GM18873 (cell line): ENCODE data around the gene KCNQ5.

Experiments
- ATAC-seq: cut with Tn5 transposase; IDR thresholded peaks from one replicate; pipeline ENCODE4 v1.9.1; 2021; ENCODE audit warnings: mild to moderate bottlenecking, moderate library complexity, moderate number of reproducible peaks; ENCODE audit not compliant: unreplicated experiment, low FRiP score

Gene KCNQ5

DNA sequence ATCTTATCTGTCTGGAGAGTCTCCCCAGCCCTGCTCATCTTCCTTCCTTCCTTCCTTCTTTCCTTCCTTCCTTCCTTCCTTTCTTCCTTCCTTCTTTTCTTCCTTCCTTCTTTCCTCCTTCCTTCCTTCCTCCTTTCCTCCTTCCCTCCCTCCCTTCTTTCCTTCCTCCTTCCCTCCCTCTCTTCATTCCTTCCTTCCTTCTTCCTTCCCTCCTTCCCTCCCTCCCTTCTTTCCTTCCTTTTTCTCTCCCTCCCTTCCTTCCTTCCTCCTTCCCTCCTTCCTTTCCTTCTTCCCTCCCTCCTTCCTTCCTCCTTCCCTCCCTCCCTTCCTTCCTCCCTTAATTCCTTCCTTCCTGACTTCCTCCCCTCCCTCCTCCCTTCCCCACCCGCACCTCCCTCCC lies 319.4 kb downstream of the KCNQ5 start:
- ATAC-seq: no peak

DNA sequence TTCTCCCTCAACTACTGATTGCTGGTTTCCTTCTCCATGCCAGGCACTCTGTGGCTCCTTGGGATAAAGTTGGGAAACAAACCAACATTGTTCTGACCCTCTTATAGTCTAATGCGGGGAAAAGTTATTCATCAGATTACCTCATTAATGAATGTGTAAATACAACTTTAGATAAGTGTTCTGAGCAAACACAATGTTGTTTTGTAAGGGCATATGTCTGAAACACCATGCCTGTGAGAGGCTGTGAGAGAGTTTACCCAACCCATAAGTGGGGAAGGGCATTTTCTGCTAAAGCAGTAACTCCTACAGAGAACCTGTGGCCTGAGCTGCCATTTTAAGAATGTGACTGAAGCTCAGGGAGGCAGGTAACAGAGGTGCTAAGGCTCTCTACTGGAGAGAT lies 319.9 kb downstream of the KCNQ5 start:
- no peak for ATAC-seq

DNA sequence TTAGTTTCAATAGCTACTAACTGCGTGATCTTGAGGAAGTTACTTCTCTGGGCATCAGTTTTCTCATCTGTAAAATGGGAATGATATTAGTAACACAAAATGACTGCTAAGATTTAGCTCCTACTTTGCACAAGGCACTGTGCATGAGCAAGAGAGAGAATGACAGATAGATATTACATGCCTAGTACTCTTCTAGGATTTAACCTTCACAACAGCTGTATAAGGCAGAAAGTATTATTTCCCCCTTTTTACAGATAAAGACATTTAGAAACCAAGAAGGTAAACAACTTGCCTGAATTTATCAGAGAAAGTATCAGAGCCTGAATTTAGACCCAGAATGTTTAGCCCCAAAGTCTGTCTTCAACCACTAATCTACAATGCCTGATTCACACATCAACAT lies 321.8 kb downstream of the KCNQ5 start:
- no peak for ATAC-seq

DNA sequence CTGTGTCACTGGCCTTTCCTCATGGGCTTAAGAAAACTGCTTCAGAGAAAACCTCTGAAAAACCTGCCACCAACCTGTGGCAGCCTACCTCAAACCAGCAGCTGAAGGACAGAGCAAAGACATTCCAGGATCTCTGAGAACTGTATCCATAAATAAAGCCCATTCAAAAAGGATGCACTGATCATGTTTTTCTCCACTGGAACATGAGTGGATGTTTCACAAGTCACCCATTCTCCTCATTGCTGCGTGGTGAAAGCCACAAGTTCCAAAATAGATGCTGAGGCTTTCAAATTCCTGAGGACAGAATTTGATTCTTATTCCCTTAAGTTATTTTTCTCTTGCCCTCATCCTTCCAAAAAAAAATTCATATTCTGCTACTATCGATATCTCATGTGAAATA lies 322.8 kb downstream of the KCNQ5 start:
- ATAC-seq: no peak

DNA sequence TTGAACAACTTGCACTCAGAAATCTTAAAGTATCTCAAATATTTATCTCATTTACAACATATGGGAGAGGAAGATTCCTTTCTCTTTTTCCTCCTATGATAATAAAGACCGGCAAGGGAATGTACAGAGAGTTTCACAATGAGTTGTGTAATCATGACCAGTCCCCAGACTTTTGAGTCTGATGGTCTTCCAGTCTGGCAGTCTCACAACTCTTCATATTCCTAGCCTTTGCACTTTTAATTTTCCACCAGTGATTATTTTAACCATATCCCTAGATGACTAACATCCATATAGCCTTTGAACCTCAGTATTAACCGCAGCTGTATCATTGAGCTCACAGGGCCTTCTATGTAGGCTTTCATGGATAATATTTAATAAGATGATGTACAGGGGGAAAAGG lies 324.9 kb downstream of the KCNQ5 start:
- ATAC-seq: no peak

DNA sequence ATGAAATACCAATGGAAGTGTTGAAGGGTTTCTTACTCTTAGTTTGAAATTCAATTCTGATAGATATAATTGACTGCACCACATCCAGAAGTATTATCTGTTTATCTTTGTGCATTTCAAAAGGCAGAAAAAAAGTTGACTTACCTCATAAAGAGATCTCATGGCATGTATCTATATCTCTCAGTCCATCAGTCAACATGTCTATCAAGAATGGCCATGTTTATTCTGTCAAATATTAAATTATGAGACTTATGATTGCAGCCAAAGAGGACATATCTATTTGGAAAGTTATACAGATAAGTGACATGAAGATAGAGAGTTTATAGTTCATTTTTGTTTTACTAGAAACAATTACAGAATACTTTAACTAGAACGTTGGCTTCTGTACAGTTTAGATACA lies 325.7 kb downstream of the KCNQ5 start:
- ATAC-seq: no peak

DNA sequence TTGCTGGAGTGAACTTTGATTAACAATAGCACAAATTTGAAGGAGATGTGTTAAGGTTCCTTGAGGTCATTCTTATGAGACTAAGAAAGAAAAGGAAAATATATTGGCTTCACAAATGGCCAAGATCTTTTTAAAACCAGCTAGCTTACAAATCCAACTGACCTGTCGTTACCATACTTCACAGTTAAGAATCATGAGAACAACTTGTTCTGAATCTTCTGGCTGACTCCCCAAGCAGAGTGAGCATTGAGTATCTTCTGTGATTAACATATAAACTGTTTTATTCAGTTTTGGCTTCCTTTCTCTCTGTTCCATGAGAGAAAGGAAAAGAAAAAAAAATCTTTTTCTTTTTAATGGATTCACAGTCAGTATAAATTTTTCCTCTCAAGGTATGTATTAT lies 326.3 kb downstream of the KCNQ5 start:
- ATAC-seq: no peak

DNA sequence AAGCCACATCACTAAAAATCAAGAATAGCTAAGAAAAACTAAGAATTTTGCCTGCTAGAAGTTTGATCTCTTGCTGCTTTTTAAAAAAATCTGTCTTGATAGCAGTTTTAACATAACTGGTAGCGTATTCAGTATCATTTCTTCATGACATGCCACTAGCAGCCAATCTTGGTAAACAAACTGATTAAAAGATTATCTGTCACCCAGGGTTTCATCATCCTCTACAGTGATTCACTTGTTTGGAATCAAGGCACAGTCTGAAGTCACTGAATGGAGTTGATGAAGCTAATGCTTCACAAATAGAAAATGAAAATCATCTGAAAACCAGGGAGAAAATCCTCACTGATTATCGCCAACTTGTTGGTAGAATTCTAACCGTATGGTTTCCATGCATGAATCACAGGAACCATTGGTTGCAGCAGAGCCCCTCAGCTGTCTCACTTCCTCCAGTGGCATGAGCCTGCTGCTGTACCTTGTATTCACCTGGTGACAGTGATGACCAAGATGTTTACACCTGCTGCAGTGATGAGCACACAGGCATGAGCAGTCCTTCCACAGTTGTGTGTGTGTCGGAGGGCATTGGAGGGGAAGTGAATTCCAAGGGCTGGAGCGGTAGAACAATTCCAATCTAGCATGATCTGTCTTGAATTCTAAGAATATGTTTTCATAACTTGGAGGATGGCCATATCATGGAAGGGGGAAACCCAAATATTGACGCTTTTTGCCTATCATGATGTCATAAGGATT lies 328.4 kb downstream of the KCNQ5 start:
- no peak for ATAC-seq

DNA sequence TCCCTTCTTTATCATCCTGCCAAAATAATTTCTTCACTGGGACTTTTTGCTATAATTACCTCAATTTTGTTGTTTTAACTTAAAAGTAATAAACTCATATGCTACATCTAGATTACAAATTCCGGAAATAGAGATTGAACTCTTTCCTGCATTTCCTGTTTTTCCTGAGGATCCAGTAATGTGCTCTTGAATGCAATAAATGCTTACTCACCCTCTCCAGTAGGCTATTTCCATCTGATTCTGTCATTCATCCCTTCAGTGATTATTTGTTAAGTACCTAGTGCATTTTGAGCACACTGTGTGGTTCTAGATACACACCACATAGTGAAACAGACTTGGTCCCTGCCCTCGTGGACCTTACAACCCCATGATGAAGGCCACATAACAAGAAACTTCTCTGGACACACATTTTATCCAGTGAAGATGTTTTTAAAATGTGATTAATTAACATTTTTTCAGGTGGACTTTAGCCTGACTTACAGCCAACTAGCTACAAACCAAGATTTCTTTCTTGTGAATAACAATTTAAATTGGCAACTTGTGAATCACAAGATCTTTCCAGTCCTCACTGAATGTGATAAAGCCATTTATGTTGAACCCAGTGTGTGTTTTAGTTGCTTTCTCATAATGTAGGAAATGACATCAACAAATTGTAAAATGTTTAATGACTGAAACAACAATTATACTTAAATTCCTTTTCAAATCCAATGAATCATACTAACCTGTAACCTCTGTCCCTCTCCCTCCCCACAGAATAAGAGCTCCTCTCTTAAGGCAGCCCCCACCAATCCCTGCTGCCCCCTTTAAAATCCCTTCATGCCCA lies 331.2 kb downstream of the KCNQ5 start:
- ATAC-seq: no peak

DNA sequence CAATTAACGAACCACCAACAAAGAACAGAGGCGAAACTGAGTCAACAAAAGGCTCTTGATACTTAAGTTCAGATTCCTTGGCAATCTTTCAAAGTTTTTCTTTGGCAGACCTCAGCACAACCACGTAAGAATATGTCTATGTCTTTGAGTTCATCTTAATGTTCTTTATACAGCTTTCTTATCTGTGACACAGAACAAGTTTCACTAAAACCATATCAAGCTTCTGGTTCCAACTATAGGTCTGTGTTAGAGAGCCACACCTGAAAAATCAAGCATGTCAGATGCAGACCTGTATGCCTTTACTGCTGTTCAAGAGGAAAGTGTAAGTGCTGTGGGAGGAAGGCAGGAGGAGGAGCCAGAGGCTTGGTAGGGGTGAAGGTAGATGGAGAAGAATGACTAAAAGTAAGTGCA lies 332.1 kb downstream of the KCNQ5 start:
- ATAC-seq: no peak

DNA sequence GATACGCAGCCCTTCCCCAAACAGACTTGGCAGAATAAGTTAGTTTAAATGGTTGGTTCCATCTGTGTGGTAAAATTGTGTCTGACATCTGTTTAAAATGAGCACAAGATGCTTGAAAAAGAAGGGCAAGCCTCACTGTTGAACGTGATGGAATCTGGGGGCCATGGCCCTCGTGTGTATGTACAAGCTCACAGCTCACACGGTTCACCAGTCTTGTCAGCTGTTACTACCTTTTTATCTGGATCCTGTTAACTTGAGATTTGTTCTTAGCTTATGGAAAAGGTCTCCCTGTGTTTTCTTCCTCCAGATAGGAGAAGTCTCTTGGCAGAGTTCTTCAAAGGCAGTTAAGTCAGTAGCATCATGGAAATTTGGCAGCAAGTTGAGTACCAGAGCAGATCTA lies 332.9 kb downstream of the KCNQ5 start:
- ATAC-seq: no peak

DNA sequence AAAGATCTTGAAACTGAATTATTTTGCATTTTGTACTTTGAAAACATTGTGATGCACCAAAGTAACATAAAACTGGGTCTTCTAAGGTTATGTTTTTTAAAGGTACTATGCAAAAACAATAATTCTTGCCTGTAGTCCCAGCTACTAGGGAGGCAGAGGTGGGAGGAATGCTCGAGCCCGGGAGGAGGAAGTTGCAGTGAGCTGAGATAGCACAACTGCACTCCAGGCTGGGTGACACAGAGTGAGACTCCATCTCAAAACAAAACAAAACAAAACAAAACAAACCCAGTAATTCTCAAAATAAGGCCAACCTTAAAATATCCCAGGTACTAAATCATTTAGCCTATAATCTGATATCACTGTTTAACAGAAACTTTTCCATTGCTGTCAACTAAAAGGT lies 333.8 kb downstream of the KCNQ5 start:
- no peak for ATAC-seq

DNA sequence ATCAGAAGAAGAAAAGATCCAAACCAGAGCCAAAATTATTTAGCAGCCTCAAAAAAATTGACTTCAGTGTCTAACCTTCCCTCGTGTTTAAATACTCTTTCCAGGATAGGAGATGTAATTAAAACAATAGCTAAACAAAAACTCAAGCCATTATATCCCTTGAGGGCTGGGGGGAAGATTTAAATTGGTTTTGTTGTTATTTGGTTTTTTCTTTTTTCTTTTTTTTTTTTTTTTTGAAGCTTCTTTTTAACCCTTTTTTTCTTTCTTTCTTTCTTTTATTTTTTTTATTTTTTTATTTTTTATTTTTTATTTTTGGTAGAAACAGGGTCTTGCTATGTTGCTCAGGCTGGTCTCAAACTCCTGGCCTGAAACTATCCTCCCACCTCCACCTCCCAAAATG lies 334.4 kb downstream of the KCNQ5 start:
- ATAC-seq: no peak

DNA sequence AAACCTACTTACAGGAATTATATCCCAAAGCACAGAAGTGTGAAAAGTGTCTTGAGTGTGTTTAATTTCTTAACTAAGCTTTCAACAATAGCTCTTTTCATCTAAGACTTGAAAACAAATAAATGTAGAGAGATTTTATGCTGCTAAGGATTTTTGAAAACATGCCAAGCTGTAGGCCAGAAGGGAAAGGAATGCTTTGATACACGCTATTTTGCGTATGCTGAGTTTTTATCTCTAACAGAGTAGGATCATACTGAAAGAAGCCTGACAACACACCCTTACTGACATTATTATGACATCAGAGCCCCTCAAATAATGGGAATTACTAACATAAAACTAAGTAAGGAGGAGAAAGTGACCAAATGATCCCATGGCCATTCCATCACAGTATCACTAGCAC lies 338.0 kb downstream of the KCNQ5 start:
- ATAC-seq: no peak

DNA sequence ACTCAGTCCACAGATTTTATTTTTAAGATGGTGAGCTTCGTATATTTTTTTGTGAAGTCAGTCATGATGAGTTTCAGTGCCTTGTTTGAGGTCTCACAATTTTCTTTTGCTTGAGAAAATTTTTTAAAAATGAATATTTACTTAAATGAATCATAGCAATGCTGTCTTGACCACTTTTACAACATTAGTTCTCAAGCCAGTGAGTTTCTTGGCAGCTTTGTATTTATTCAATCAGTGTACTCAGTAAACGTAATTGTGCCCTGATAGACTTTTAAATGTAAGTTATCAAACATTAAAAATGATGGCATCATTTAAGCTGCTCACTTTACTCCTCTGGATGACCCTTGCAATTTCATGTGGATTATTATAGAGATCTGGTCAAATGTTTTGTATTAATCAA lies 342.1 kb downstream of the KCNQ5 start:
- ATAC-seq: no peak

DNA sequence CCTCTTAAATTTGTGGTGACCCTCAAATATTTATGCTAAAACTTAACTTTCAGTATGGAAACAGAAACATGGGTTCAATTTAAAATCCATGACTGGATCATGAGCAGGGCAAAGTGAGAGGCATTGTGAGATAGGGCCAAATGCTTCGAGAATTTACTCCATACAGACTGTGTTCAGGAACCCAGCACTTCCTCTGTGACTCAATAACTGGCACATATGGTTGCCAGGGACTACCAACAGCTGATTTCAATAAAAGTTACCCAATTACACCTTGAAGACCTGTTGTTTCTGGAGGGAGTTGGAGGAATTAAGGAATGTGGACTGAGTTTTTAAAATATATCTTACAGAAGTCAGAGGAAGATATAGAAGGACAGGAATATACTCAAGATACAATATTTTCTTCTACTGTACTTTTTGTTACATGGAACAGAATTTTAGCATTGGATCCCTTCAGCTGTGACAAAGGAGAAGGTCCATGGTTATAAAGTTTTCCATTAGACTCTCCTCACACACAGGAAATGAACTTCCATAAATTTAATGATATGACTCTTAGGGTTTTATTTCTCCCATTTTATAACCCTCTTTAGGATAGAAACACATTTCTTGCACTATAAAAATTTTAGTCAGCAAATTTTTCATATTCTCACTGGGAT lies 344.9 kb downstream of the KCNQ5 start:
- no peak for ATAC-seq

DNA sequence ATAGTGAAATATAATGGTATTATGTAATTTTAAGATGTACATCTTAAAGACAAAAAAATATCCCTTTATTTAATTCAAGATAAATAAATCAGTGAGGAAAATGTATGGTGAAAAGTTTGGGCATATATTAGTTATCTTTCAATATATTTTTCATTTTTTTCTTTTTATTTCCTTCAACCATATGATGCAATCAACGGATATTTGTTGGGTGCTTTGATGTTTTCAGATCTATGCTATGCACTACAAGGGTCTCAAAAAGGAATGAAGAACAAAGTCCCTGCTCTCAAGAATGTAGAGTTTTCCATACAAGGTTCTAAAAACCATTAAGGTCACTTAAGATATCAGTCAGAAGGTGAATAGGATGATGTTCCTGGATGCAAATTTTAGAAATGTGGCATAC lies 345.5 kb downstream of the KCNQ5 start:
- ATAC-seq: no peak

DNA sequence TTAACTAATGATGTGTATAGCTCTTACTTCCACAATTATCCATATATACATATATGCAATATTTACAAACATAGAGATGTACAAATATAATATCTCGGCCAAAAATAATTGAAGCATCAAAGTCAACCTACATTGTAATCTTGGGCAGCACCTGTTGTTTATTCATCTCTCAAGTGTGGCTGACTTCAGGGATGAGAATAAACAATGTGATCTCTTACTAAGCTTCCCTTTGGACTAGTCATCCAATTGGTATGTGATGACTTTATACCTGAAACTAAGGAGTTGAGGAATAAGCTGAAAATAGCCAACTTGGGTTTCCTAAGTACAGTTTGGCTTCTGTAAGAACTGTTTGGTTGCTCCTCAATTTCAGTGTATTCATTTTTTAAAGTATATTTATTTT lies 346.8 kb downstream of the KCNQ5 start:
- ATAC-seq: no peak

DNA sequence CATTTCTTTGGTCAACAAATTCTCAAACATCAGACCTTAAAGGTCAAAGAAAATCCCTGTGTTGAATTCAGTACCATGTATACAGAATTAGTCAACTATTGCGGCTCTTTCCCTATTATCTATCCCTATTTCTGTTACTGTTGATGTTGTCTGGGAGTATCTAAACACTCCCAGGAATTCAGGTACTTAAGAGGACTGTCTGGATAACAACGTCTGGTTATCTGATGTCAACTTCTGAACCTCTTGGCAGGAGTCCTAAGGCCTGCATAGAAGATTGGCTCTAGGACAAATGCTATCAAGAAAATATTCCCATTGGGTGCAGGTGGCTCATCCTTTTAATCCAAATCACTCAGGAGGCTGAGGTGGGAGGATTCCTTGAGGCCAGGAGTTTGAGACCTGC lies 347.8 kb downstream of the KCNQ5 start:
- no peak for ATAC-seq

DNA sequence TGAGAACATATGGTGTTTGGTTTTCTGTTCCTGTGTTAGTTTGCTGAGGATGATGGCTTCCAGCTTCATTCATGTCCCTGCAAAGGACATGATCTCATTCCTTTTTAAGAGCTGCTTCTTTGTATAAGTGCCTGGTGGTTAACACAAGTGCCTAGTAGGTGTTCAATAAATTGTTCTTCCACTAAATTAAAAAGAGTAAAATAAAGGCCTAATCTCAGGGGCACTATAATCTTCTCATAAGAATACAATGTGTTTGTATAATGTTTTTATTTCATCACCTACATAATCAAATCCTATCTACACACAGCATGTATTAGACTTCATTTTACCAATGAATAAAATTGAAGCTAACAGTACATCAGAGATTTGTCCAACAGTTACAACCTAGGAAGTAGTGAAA lies 350.7 kb downstream of the KCNQ5 start:
- no peak for ATAC-seq

DNA sequence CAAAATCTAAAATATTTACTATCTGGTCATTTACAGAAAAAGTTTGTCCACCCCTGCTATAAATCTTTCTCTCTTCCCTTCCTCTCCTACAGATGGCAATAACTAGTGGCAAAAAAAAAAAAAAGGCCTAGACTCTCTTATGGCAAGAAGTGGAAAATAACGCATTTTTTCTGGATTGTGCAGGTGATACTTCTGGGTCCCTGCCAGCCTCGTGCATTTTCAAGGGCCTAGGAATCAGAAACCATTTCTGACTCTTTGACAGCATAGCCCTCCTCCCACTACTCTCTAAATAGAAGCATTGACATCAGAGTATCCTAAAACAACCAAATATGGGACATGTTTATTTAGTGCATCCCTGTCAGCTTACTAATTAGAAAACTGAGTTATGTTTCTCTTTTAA lies 352.4 kb downstream of the KCNQ5 start:
- no peak for ATAC-seq

DNA sequence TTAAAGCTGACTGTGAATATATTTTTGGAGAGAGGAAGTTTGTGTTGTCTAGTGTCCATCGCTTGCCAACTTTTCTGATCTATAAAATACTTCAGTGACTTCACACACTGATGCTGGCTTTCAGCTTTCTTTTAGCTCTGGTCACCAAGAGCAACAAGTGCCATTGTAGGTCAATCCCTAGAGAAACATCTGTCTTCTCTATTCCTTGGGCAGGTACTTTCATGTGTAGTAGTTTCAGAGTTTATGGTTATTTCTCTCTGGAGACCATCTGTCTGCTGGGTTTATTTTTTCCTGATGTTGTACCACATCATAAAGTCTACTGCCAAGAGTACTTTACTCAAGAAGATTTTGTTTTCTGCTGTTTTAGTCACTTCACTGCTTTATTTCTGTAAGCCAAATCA lies 353.5 kb downstream of the KCNQ5 start:
- peak; percentile 60 for ATAC-seq
